SJCRH30 (cell line): Measurements from ENCODE around the gene CR1. TPM values are rescaled to one million over a fixed set of nuclear protein-coding genes. Genes with fewer than 3 reads are reported as not detected.
"Not testable (repeated sequence)": the region's sequence is repeated elsewhere in the genome, so short reads cannot be mapped to it uniquely, and the experiment has no call there.

Experiments
- DNase-seq, 2 experiments: peaks; one replicate each; pipeline ENCODE4 v3.0.0-alpha.2; 2015 to 2020
- H3K27ac ChIP-seq: fragments of 250-450 bp; sonication (Bioruptor Pico); 2 replicates; pipeline ENCODE4 v1.5.1; 2020; ENCODE audit warnings: mild to moderate bottlenecking, moderate library complexity
- H3K27me3 ChIP-seq: fragments of 250-450 bp; sonication (Bioruptor Pico); 2 replicates; pipeline ENCODE4 v1.5.1; 2020; ENCODE audit warnings: mild to moderate bottlenecking, moderate library complexity
- H3K36me3 ChIP-seq: fragments of 250-450 bp; sonication (Bioruptor Pico); 2 replicates; pipeline ENCODE4 v1.5.1; 2020; ENCODE audit warnings: mild to moderate bottlenecking, moderate library complexity
- H3K4me1 ChIP-seq: fragments of 250-450 bp; sonication (Bioruptor Pico); 2 replicates; pipeline ENCODE4 v1.5.1; 2020; ENCODE audit warnings: mild to moderate bottlenecking, moderate library complexity
- H3K4me3 ChIP-seq: fragments of 250-450 bp; sonication (Bioruptor Pico); 2 replicates; pipeline ENCODE4 v1.5.1; 2020; ENCODE audit warnings: mild to moderate bottlenecking, moderate library complexity
- H3K9me3 ChIP-seq: fragments of 250-450 bp; sonication (Bioruptor Pico); replicated peaks from 2 replicates; pipeline ENCODE4 v1.5.1; 2020; ENCODE audit warnings: mild to moderate bottlenecking, moderate library complexity
- total RNA-seq: library from RNA; depleted of rRNA; stranded (reverse); fragments of >200 nt; shearing (Covaris generic); gene quantifications from 2 replicates; pipeline ENCODE4 v1.2.3, GENCODE V29; 2014

CR1 gene
- total RNA-seq, 1 experiment from 2014 or later = 0.16 TPM

DNA sequence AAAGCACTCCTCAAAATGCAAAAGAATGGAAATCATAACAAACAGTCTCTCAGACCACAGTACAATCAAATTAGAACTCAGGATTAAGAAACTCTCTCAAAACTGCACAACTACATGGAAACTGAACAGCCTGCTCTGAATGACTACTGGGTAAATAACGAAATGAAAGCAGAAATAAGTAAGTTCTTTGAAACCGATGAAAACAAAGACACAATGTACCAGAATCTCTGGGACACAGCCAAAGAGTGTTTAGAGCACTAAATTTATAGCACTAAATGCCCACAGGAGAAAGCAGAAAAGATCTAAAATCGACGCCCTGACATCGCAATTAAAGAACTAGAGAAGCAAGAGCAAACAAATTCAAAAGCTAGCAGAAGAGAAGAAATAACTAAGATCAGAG lies 95.2 kb downstream of the CR1 start:
- not testable (repeated sequence) for H3K27me3 ChIP-seq, H3K36me3 ChIP-seq, H3K27ac ChIP-seq, H3K4me3 ChIP-seq, DNase-seq, H3K4me1 ChIP-seq
- peaks cover 11% of the 10 kb centered on the region; the same call in 1 of the 2 replicates for H3K9me3 ChIP-seq

GRCh38 chr1:207594095-207594494 lies 98.1 kb downstream of the CR1 start:
- not testable (repeated sequence) for DNase-seq, H3K27me3 ChIP-seq, H3K27ac ChIP-seq, H3K4me1 ChIP-seq, H3K4me3 ChIP-seq, H3K36me3 ChIP-seq
- peaks cover 11% of the 10 kb centered on the region; the same call in 1 of the 2 replicates for H3K9me3 ChIP-seq

GRCh38 chr1:207603777-207604176 lies 107.8 kb downstream of the CR1 start:
- Histone ChIP-seq H3K4me3 (no peak overlapping the region), H3K9me3 (no peaks in the 10 kb centered on the region), H3K4me1 (peaks cover 6% of the 10 kb centered on the region), H3K36me3 (no peaks in the 10 kb centered on the region), H3K27ac (no peak overlapping the region), H3K27me3 (no peaks in the 10 kb centered on the region)
- no peak for DNase-seq

DNA sequence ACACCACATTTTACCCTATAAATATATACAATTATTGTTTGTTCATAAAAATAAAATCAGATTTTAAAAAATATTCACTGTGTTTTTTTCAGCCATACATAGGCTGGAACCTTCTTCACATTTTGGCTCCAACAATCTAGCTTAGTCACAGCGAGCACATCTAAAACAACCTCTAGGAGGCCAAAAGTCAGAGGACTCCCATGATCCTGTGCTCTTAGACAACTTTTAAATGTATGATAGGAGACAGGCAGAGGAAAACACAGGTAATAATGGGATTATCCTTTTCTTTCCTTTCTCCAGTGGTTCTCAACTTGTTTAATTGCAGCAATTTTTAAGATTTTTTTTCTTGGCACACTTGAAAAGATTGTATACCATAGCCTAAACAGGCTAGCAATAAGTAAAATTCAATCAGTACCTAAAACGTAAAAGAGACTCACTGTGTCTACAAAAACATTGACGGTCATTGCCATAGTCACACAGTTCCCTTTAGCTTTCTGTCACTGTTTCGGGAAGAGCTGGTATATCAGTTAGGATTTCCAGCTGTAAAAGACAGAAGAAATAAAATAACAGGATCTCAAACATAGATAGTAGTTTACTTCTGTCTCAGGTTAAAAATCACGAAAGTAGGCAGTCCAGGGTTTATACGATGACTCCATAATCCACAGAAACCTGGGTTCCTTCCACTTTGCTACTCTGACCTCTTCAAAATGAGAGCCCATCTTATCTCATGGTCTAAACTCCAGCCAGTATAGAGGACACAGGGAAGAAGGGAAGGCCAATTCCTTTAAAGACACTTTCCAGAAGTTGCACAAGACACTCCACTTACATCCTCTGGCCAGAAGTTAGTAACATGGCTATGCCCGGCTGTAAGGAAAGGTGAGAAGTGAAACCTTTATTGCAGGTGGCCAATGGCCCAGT lies 109.7 kb downstream of the CR1 start:
- Histone ChIP-seq H3K36me3 (no peaks in the 10 kb centered on the region), H3K9me3 (no peaks in the 10 kb centered on the region)

DNA sequence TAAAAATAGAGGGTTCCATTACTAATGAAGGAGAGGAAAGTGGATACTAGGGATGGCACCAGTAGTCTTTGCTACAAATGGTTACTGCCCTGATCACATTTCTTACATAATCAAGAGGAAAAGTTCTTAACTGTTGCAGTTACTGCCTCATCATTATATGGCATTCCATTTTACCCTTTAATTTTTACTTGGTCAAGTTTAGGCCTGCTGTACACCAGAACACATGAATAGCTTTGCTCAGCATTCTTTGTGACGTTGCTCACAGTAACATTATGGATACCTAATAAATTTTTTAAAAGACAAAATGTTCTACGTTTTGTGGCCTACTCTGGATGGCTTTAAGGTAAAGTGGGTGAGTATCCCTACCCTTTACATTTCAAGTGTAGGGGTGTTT lies 110.4 kb downstream of the CR1 start:
- H3K4me3 ChIP-seq = no peak overlapping the region
- H3K36me3 ChIP-seq = no peaks in the 10 kb centered on the region
- no peaks in the 10 kb centered on the region for H3K9me3 ChIP-seq
- H3K4me1 ChIP-seq = peaks cover 3% of the 10 kb centered on the region; the same call in 1 of the 2 replicates
- H3K27me3 ChIP-seq = no peaks in the 10 kb centered on the region
- H3K27ac ChIP-seq = no peak overlapping the region
- DNase-seq = no peak

More for the DNA sequence above, 109.7 kb downstream of the CR1 start:
- peaks cover 6% of the 10 kb centered on the region for H3K4me1 ChIP-seq
- H3K27ac ChIP-seq = no peak overlapping the region
- no peak overlapping the region for H3K4me3 ChIP-seq
- DNase-seq = no peak
- no peaks in the 10 kb centered on the region for H3K27me3 ChIP-seq

- peaks cover 3% of the 10 kb centered on the region; the same call in 1 of the 2 replicates for H3K9me3 ChIP-seq
- DNase-seq = no peak
- no peaks in the 10 kb centered on the region for H3K36me3 ChIP-seq
- H3K4me3 ChIP-seq = no peak overlapping the region
- H3K27me3 ChIP-seq = no peaks in the 10 kb centered on the region
- no peaks in the 10 kb centered on the region for H3K4me1 ChIP-seq
- H3K27ac ChIP-seq = no peak overlapping the region
Measured at GRCh38 chr1:207612762-207613161, 116.8 kb downstream of the CR1 start.

- Histone ChIP-seq H3K9me3 (no peaks in the 10 kb centered on the region), H3K27ac (no peak overlapping the region), H3K36me3 (no peaks in the 10 kb centered on the region), H3K4me1 (no peaks in the 10 kb centered on the region), H3K4me3 (no peak overlapping the region), H3K27me3 (no peaks in the 10 kb centered on the region)
- peak; percentile 40 to 75 for DNase-seq
Measured at GRCh38 chr1:207619871-207620542, 124.0 kb downstream of the CR1 start.

DNA sequence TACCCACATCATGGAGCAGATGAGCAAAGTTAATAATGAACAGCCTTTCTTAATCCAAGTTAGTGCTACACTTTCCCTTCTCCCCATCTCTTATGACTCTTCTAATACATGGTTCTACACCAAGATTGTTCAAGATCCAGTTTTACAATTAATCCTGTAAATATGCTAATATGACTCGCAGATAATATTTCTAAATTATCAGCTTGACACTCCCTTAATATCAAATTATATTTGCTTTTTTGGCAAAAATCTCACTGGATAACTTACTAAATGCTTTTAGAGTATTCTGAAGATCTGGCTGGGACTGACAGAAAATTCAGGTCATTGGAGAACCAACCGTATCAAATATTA lies 124.6 kb downstream of the CR1 start:
- Histone ChIP-seq H3K27me3 (no peaks in the 10 kb centered on the region), H3K4me1 (no peaks in the 10 kb centered on the region), H3K36me3 (no peaks in the 10 kb centered on the region), H3K27ac (no peak overlapping the region), H3K9me3 (no peaks in the 10 kb centered on the region), H3K4me3 (no peak overlapping the region)
- no peak for DNase-seq

- not testable (repeated sequence) for H3K9me3 ChIP-seq, H3K4me1 ChIP-seq, H3K36me3 ChIP-seq, DNase-seq, H3K4me3 ChIP-seq, H3K27me3 ChIP-seq, H3K27ac ChIP-seq
Measured at GRCh38 chr1:207625504-207626071, 129.6 kb downstream of the CR1 start.

- H3K4me3 ChIP-seq = no peak overlapping the region
- no peak for DNase-seq
- 0 out of 2 replicates have a peak, but pooled peaks cover 2% of the 10 kb centered on the region for H3K4me1 ChIP-seq
- H3K27me3 ChIP-seq = no peaks in the 10 kb centered on the region
- no peaks in the 10 kb centered on the region for H3K9me3 ChIP-seq
- H3K36me3 ChIP-seq = no peaks in the 10 kb centered on the region
- H3K27ac ChIP-seq = no peak overlapping the region
Measured at GRCh38 chr1:207626972-207627337, 131.0 kb downstream of the CR1 start.

DNA sequence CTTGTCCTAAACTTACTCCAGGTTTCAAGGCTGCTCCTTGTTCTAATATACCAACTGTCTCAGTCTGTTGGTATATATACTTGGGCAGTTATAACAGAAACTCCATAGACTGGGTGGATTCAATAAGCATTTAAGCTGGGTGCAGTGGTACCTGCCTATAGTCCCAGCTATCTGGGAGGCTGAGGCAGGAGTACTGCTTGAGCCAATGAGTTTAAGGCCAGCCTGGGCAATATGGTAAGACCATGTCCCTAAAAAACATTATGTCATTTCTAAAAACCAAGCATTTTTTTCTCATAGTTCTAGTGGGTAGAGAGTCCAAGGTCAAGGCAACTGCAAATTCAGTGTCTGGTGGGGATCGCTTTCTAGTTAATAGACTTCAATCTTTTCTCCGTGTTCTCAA lies 131.5 kb downstream of the CR1 start:
- no peaks in the 10 kb centered on the region for H3K27me3 ChIP-seq

DNA sequence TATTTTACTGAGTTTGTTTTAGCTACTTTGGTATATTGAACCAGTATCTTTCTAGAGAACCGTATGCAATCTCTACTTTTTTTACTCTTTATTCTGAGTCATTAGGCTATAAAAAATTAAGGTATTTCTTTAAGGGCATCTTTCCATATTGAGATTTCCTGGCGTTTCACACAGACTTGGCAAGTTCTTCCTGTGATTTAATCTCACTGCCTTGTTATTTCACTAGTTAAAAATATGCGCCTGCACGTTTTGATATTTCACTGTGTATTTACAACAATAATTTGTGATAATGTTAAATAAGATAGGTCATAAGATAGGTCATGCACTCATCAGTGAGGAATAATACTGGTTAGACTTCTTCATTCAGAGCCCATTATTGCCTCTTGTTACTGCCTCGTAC lies 132.8 kb downstream of the CR1 start:
- no peaks in the 10 kb centered on the region for H3K9me3 ChIP-seq
- H3K27me3 ChIP-seq = no peaks in the 10 kb centered on the region
- H3K4me3 ChIP-seq = no peak overlapping the region
- no peaks in the 10 kb centered on the region for H3K36me3 ChIP-seq
- peaks cover 2% of the 10 kb centered on the region; the same call in 1 of the 2 replicates for H3K4me1 ChIP-seq
- H3K27ac ChIP-seq = no peak overlapping the region
- no peak for DNase-seq

More for the DNA sequence above, 131.5 kb downstream of the CR1 start:
- Histone ChIP-seq H3K9me3 (no peaks in the 10 kb centered on the region), H3K4me3 (no peak overlapping the region), H3K4me1 (0 out of 2 replicates have a peak, but pooled peaks cover 2% of the 10 kb centered on the region), H3K27ac (no peak overlapping the region), H3K36me3 (no peaks in the 10 kb centered on the region)
- DNase-seq = no peak

GRCh38 chr1:207631137-207631536 lies 135.2 kb downstream of the CR1 start:
- no peak overlapping the region for H3K27ac ChIP-seq
- no peaks in the 10 kb centered on the region for H3K9me3 ChIP-seq
- H3K36me3 ChIP-seq = no peaks in the 10 kb centered on the region
- no peak for DNase-seq
- H3K4me3 ChIP-seq = no peak overlapping the region
- no peaks in the 10 kb centered on the region for H3K27me3 ChIP-seq
- peaks cover 24% of the 10 kb centered on the region for H3K4me1 ChIP-seq

GRCh38 chr1:207633226-207633625 lies 137.3 kb downstream of the CR1 start:
- Histone ChIP-seq H3K27me3 (no peaks in the 10 kb centered on the region), H3K9me3 (no peaks in the 10 kb centered on the region), H3K36me3 (no peaks in the 10 kb centered on the region), H3K4me1 (peaks cover 24% of the 10 kb centered on the region), H3K27ac (no peak overlapping the region), H3K4me3 (no peak overlapping the region)
- DNase-seq = no peak

DNA sequence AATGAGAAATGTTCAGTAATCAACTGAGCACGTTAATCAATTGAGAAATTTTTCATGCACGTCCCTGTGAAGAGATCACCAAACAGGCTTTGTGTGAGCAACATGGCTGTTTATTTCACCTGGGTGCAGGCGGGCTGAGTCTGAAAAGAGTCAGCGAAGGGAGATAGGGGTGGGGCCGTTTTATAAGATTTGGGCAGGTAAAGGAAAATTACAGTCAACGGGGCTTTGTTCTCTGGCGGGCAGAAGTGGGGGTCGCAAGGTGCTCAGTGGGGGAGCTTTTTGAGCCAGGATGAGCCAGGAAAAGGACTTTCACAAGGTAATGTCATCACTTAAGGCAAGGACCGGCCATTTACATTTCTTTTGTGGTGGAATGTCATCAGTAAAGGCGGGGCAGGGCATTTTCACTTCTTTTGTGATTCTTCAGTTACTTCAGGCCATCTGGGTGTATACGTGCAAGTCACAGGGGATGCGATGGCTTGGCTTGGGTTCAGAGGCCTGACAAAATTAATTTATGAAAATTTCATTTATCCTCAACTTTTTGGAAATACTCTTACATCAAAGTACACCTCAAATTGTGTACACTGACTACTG lies 137.8 kb downstream of the CR1 start:
- H3K27ac ChIP-seq = peak overlapping the region; percentile 72; the same call in 1 of the 2 replicates
- not testable (repeated sequence) for H3K36me3 ChIP-seq, DNase-seq, H3K27me3 ChIP-seq, H3K4me3 ChIP-seq, H3K9me3 ChIP-seq
- H3K4me1 ChIP-seq = peaks cover 27% of the 10 kb centered on the region
